ENCODE results near the gene LAMB4.

Gene LAMB4

GRCh38 chr7:107973861-107974260 lies 156.3 kb downstream of the LAMB4 start:
- Histone ChIP-seq H3K4me3 (ENCODE audit: low read depth in 1 of 2, low read length in 1 of 2) (no peak overlapping the region), H3K36me3 (no peaks in the 10 kb centered on the region), H3K27me3 (peaks cover 19% of the 10 kb centered on the region), H3K9me3 (no peaks in the 10 kb centered on the region), H3K4me1 (ENCODE audit: control insufficient read depth in 1 of 2, insufficient read depth in 1 of 2, low read depth in 1 of 2, low read length in 1 of 2) (no peaks in the 10 kb centered on the region), H3K27ac (no peak overlapping the region)
- TF ChIP-seq CTCF (IDR thresholded peaks at IDR 0.05): no peak

Measured in neutrophil (primary cell).